Thyroid gland (tissue), 4 donors: ENCODE measurements around the gene CDC20.

Experiments
- CTCF ChIP-seq, 6 experiments: fragments of 200-600 bp in 3 of 6; fragments of 450-650 bp in 3 of 6; sonication (generic) in 3 of 6; IDR thresholded peaks; one replicate each; pipeline ENCODE4 v1.5.1; 2016 to 2019; ENCODE audit warnings: antibody characterized with exemption in 6 of 6, mild to moderate bottlenecking in 2 of 6, inconsistent platforms in 1 of 6, moderate library complexity in 1 of 6
- POLR2A ChIP-seq, 2 donors: fragments of 450-650 bp; IDR thresholded peaks; one replicate each; pipeline ENCODE4 v1.6.1; 2017; ENCODE audit warnings: antibody characterized with exemption in 2 of 2, mild to moderate bottlenecking in 2 of 2, moderate library complexity in 1 of 2

GRCh38 chr1:43404353-43404752 lies 45.6 kb downstream of the CDC20 start:
- TF ChIP-seq CTCF (IDR thresholded peaks at IDR 0.05): no peak
- TF ChIP-seq POLR2A (IDR thresholded peaks at IDR 0.05): no peak
